Activated CD4-positive, alpha-beta T cell treated with anti-CD3 and anti-CD28 coated beads for 1 hour (primary cell): ENCODE results near the gene IL17RB.

ENCODE experiments used
- DNase-seq: peaks from one replicate; pipeline ENCODE4 v3.0.0-alpha.2; 2020

IL17RB gene

GRCh38 chr3:53812434-53812833, 33.9 kb upstream of the IL17RB start:
- DNase-seq = no peak

DNA sequence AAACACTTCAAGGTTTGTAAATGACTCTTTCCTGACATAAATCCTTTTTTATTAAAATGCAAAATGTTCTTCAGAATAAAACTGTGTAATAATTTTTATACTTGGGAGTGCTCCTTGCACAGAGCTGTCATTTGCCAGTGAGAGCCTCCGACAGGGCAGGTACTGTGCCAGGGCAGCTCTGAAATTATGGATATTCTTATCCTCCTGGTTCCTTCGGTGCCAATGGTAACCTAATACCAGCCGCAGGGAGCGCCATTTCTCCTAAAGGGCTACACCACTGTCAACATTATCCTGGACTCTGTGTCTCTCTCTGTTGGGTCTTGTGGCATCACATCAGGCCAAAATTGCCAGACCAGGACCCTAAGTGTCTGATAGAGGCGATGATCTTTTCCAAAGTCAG, 33.1 kb upstream of the IL17RB start:
- no peak for DNase-seq

GRCh38 chr3:53813876-53814275, 32.5 kb upstream of the IL17RB start:
- DNase-seq = no peak

- DNase-seq = no peak
These were observed 31.3 kb upstream of the IL17RB start for GRCh38 chr3:53815067-53815466.

- no peak for DNase-seq
These were observed 30.7 kb upstream of the IL17RB start for GRCh38 chr3:53815651-53816050.

- DNase-seq = no peak
These were observed 29.9 kb upstream of the IL17RB start for GRCh38 chr3:53816425-53816824.

DNA sequence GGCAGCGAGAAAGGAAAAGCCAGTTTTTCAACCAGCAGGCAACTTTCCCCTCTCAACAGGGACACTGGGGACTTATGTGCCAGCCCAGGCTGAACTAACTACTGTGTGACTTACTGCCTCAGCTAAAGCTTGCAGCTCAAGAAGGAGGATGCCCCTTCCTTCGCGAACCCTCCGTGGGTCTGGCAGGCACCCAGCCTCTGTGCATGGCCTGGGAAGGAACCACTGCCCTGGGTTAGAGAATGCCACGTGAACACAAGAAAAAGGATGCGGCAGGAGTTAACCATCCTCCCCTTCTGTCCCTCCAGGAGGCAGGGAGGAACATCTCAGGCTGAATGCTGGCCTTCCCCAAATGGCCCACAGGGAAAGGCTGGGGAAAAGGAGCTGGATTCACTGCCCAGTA, 29.2 kb upstream of the IL17RB start:
- no peak for DNase-seq

GRCh38 chr3:53817809-53818208, 28.6 kb upstream of the IL17RB start:
- no peak for DNase-seq

DNA sequence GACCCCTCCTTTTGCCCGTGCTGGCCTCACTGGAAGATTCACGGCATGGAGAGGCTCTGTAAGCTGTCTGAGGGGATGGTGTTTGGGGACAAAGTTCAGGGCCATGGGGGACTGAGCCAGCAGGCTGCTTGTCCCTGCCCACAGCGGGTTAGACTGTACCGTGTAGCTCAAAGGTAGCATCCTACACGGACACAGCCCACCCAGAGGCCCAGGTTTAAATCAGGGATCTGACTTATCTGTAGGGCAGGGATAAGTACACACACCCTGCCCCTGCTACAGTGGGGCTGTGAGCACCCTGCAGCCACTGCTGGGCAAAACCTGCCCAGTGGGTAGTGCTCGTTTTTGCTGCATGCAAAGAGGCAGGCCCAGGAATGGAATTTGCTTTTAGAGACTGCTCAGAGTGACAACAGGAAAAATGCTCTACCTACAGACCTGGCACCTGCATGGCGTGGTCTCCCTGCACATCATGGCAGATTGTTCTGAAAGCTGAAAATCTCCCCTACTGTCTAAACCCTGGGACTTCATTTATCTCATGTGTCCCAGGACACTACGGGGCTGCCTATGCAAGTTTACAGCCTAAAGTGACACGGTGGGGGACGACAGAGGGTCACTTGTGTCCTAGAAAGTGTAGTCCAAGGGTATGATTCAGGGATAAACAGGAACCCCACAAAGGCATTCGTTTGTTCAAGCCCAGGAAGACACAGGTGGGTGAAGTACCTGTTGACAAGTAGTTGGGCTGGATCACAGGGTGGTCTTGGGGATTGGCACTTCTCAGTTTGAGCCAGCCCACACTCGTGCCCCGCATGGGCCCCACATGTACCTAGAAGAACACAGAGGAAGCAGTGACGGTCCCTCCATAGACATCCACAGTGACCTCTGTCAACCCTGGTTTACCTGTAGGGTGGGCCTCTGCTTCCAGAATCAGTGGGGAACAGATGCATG, 27.9 kb upstream of the IL17RB start:
- DNase-seq = no peak

GRCh38 chr3:53819163-53819868, 27.1 kb upstream of the IL17RB start:
- DNase-seq = no peak

GRCh38 chr3:53820084-53820483, 26.3 kb upstream of the IL17RB start:
- no peak for DNase-seq

- no peak for DNase-seq
These were observed 25.4 kb upstream of the IL17RB start for GRCh38 chr3:53820756-53821580.

DNA sequence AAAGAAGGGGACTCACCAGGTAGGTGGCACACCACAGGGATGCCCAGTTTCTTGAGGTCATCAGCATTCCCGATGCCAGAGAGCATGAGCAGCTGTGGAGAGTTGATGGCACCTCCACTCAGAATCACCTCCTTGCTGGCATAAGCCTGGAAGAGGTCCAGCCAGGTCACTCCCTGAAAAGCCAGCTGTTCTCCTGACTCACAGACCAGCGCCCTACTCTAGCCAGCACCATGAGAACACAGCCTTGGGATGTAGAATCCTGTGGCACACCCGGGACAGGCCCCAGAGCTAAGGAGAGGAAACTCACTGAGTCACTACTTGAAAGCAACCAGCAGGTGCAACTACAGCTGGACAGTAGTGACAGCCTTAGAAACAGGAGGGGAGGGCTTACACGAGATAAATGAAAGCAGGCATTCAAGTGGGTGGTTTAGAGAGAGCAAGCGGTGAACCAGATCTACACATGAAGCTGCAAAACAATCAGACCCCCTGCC, 24.7 kb upstream of the IL17RB start:
- no peak for DNase-seq

DNA sequence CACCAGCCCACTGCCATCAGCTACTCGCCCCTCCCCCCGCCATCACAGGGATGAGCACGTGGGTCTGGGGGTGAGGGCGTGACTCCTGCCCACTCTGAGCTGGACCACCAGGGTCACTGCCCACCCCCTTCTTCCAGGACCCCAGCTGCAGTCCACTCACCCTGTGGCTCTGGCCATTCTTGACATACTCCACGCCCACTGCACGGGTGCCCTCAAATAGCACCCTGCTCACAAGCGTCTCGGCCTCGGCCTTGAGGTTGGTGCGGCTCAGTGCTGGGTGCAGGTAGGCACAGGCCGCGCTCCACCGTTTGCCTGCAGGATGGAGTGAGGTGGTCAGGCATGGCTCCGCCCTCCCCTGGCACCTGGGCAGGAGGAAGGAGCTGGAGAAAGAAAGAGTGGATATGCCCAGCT, 24.0 kb upstream of the IL17RB start:
- DNase-seq = no peak

GRCh38 chr3:53823026-53823955, 23.1 kb upstream of the IL17RB start:
- DNase-seq = no peak

DNA sequence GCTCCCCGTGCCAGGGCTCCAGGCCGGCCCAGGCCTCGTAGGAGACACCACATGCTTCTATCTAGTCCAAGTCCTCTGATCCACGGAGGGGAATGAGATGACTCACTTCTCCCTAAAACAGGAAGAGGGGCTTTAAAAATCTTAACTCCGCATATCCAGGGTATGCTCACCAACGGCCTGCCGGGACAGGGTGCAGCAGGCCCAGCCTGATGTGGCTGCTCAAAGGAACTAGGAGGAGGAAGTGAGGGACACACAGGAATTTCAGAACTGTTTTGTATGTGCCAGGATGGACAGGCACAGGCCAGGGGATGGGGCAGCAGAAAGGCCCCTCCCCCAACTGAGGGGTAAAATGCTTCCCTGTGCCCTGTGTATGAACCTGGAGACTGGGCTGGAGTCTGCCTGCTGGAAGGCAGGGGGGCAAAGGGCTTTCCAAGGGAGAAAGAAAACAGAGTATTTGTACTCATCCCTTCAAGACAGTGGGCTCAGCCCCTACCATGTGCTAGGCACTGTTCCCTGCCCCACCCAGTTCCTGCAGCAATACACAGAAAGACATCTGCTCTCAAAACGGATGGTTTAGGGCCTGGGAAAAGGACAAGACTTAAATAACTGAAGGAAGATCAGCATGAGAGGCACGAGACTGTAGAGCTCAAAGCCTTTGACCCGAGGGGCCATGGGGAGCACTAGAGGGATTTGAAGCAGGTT, 22.3 kb upstream of the IL17RB start:
- DNase-seq = no peak

GRCh38 chr3:53824795-53825194, 21.6 kb upstream of the IL17RB start:
- DNase-seq = no peak

- no peak for DNase-seq
These were observed 20.3 kb upstream of the IL17RB start for GRCh38 chr3:53826048-53826447.

DNA sequence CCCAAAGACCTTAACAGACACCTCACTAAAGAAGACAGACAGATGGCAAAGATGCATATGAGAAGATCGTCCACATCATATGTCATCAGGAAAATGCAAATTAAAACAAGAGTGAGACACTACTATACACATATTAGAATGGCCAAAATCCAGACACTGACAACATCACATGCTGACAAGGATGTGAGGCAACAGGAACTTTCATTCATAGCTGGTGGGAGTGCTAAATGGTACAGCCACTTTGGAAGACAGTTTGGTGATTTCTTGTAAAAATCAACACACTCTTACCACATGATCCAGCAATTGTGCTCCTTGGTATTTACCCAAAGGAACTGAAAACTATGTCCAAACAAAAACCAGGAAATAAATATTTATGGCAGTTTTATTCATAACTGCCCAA, 17.8 kb upstream of the IL17RB start:
- no peak for DNase-seq

- no peak for DNase-seq
These were observed 16.8 kb upstream of the IL17RB start for GRCh38 chr3:53829605-53830004.

DNA sequence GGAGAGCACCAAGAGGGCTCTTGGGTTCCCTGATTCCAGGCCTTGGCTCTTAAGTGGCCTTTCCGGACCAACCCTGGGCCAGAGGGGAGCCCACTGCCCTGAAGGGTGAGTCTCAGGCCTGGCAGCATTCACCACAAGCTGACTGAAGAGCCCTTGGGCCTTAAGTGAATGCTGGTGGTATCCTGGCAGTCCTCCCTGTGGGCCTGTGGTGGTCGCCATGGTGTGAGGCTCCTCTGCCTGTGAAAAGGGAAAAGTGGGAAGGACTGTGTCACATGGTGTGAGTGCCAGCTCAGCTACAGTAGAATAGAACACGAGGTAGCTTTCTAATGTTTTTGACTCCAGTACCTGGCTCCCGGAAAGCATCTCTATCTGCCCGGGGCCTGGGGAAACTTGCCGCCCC, 15.4 kb upstream of the IL17RB start:
- DNase-seq = no peak
